MM.1S (cell line): ENCODE results near the gene SLC2A5.
"Not testable (repeated sequence)": the region's sequence is repeated elsewhere in the genome, so short reads cannot be mapped to it uniquely, and the experiment has no call there.

ENCODE experiments used
- DNase-seq: peaks from one replicate; pipeline ENCODE4 v3.0.0-alpha.2; 2015
- H2AFZ ChIP-seq: fragments of 300-600 bp; sonication (generic); 2 replicates; pipeline ENCODE4 v1.6.0; 2016; ENCODE audit warnings: antibody characterized with exemption, low read length
- H3F3A ChIP-seq: fragments of 300-600 bp; sonication (generic); 2 replicates; pipeline ENCODE4 v1.6.1; 2016; ENCODE audit warnings: mild to moderate bottlenecking, antibody characterized with exemption, low read length, moderate library complexity, mixed read lengths; ENCODE audit not compliant: insufficient read depth
- H3K27ac ChIP-seq: fragments of 300-600 bp; sonication (generic); 2 replicates; pipeline ENCODE4 v1.5.1; 2016; ENCODE audit warnings: mild to moderate bottlenecking, low read length
- H3K27me3 ChIP-seq: fragments of 300-600 bp; sonication (generic); replicated peaks from 2 replicates; pipeline ENCODE4 v1.6.0; 2016; ENCODE audit warnings: low read length; ENCODE audit not compliant: insufficient read depth
- H3K36me3 ChIP-seq: fragments of 300-600 bp; sonication (generic); replicated peaks from 2 replicates; pipeline ENCODE4 v1.6.1; 2016; ENCODE audit warnings: mild to moderate bottlenecking, low read length, mixed read lengths; ENCODE audit not compliant: insufficient read depth
- H3K4me1 ChIP-seq: fragments of 300-600 bp; sonication (generic); 2 replicates; pipeline ENCODE4 v1.6.1; 2016; ENCODE audit warnings: low read length, mixed read lengths
- H3K4me2 ChIP-seq: fragments of 300-600 bp; sonication (generic); 2 replicates; pipeline ENCODE4 v1.6.0; 2016; ENCODE audit warnings: low read depth, low read length
- H3K4me3 ChIP-seq: fragments of 300-600 bp; sonication (generic); 2 replicates; pipeline ENCODE4 v1.5.1; 2016; ENCODE audit warnings: low read length, mixed read lengths
- H3K79me2 ChIP-seq: fragments of 300-600 bp; sonication (generic); 2 replicates; pipeline ENCODE4 v1.6.1; 2016; ENCODE audit warnings: mixed run types, low read length, mixed read lengths
- H3K9ac ChIP-seq: fragments of 300-600 bp; sonication (generic); 2 replicates; pipeline ENCODE4 v1.6.1; 2016; ENCODE audit warnings: low read length, mixed read lengths
- H3K9me2 ChIP-seq: fragments of 300-600 bp; sonication (generic); replicated peaks from 2 replicates; pipeline ENCODE4 v1.6.1; 2016; ENCODE audit warnings: mild to moderate bottlenecking, low read length, mixed read lengths; ENCODE audit not compliant: insufficient read depth
- H3K9me3 ChIP-seq: fragments of 300-600 bp; sonication (generic); replicated peaks from 2 replicates; pipeline ENCODE4 v1.6.1; 2016; ENCODE audit warnings: mild to moderate bottlenecking, low read length, mixed read lengths; ENCODE audit not compliant: insufficient read depth
- H4K20me1 ChIP-seq: fragments of 300-600 bp; sonication (generic); 2 replicates; pipeline ENCODE4 v1.6.1; 2016; ENCODE audit warnings: mild to moderate bottlenecking, low read length, moderate library complexity, mixed read lengths; ENCODE audit not compliant: insufficient read depth
- EZH2 ChIP-seq: fragments of 300-600 bp; sonication (generic); optimal IDR thresholded peaks from 2 replicates; pipeline ENCODE3; 2017; ENCODE audit warnings: low read depth, mild to moderate bottlenecking, antibody characterized with exemption, low read length, mixed read lengths
- EZH2phosphoT487 ChIP-seq: fragments of 300-600 bp; sonication (generic); IDR thresholded peaks from 2 replicates; pipeline ENCODE4 v1.6.1; 2018; ENCODE audit warnings: antibody characterized with exemption, low read length
- TF ChIP-seq, protein P1 (sequence below): fragments of 300-600 bp; sonication (generic); IDR thresholded peaks from 2 replicates; pipeline ENCODE4 v1.5.1; 2016; ENCODE audit warnings: antibody characterized with exemption, low read length, mixed read lengths

The SLC2A5 gene

GRCh38 chr1:9004700-9005394 lies 64.6 kb downstream of the SLC2A5 start:
- Histone ChIP-seq H3F3A (no peaks in the 10 kb centered on the region), H3K9ac (no peak overlapping the region), H2AFZ (peak overlapping the region; percentile 61), H3K36me3 (no peaks in the 10 kb centered on the region), H3K27ac (no peak overlapping the region), H3K9me2 (no peaks in the 10 kb centered on the region), H3K79me2 (no peaks in the 10 kb centered on the region), H4K20me1 (no peaks in the 10 kb centered on the region), H3K4me2 (peak overlapping the region; percentile 34; the same call in 1 of the 2 replicates), H3K4me3 (no peak overlapping the region), H3K4me1 (peaks cover 3% of the 10 kb centered on the region; the same call in 1 of the 2 replicates), H3K9me3 (no peaks in the 10 kb centered on the region), H3K27me3 (peaks cover 22% of the 10 kb centered on the region)
- DNase-seq: peak; percentile 74
- no peak for TF ChIP-seq EZH2phosphoT487
- TF ChIP-seq, protein P1, sequence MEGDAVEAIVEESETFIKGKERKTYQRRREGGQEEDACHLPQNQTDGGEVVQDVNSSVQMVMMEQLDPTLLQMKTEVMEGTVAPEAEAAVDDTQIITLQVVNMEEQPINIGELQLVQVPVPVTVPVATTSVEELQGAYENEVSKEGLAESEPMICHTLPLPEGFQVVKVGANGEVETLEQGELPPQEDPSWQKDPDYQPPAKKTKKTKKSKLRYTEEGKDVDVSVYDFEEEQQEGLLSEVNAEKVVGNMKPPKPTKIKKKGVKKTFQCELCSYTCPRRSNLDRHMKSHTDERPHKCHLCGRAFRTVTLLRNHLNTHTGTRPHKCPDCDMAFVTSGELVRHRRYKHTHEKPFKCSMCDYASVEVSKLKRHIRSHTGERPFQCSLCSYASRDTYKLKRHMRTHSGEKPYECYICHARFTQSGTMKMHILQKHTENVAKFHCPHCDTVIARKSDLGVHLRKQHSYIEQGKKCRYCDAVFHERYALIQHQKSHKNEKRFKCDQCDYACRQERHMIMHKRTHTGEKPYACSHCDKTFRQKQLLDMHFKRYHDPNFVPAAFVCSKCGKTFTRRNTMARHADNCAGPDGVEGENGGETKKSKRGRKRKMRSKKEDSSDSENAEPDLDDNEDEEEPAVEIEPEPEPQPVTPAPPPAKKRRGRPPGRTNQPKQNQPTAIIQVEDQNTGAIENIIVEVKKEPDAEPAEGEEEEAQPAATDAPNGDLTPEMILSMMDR: peak; percentile 95
- TF ChIP-seq EZH2: no peak

DNA sequence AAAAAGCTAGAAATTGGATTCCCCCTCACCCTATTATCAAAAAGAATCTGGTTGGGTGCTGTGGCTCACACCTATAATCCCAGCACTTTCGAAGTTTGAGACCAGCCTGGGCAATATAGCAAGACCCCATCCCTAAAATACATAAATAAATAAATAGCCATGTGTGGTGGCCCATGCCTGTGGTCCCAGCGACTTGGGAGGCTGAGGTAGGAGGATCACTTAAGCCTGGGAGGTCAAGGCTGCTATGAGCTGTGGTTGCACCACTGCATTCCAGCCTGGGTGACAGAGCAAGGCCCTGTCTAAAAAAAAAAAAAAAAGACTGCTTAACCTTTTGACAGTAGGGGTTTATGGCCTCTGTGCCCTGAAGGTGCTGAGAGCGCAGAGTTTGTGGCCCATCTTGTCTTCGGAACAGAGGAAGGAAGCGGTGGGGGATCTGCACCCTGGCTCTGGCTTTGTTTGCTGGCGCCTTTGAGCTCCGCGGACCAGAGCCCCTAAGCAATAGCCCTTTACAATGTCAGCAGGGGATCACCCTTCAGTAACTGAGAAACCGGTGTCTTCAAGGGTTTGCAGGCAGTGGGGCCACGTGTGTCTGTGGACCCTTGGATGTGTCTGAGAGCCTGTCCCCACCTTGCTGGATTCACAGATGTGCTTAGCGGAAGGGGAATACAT lies 65.3 kb downstream of the SLC2A5 start:
- no peaks in the 10 kb centered on the region for H3K79me2 ChIP-seq
- H3K9ac ChIP-seq: no peak overlapping the region
- H3K27me3 ChIP-seq: peaks cover 21% of the 10 kb centered on the region
- TF ChIP-seq EZH2: no peak
- no peak for TF ChIP-seq EZH2phosphoT487
- TF ChIP-seq, protein P1: no peak
- H3K4me2 ChIP-seq: no peak overlapping the region
- H3K9me3 ChIP-seq: no peaks in the 10 kb centered on the region
- DNase-seq: no peak
- H3K36me3 ChIP-seq: no peaks in the 10 kb centered on the region
- H3K4me1 ChIP-seq: no peaks in the 10 kb centered on the region
- no peak overlapping the region for H3K4me3 ChIP-seq
- no peaks in the 10 kb centered on the region for H3F3A ChIP-seq
- H4K20me1 ChIP-seq: no peaks in the 10 kb centered on the region
- H2AFZ ChIP-seq: no peak overlapping the region
- H3K9me2 ChIP-seq: no peaks in the 10 kb centered on the region
- H3K27ac ChIP-seq: no peak overlapping the region

- not testable (repeated sequence) for DNase-seq, H3K27ac ChIP-seq, H2AFZ ChIP-seq, H3K79me2 ChIP-seq, H3K9ac ChIP-seq, H3K4me3 ChIP-seq, H3K9me2 ChIP-seq, H3F3A ChIP-seq, H3K9me3 ChIP-seq, H3K4me2 ChIP-seq, H3K4me1 ChIP-seq, H4K20me1 ChIP-seq, H3K36me3 ChIP-seq
- H3K27me3 ChIP-seq: peaks cover 10% of the 10 kb centered on the region
Measured at GRCh38 chr1:9002215-9002560, 67.2 kb downstream of the SLC2A5 start.

DNA sequence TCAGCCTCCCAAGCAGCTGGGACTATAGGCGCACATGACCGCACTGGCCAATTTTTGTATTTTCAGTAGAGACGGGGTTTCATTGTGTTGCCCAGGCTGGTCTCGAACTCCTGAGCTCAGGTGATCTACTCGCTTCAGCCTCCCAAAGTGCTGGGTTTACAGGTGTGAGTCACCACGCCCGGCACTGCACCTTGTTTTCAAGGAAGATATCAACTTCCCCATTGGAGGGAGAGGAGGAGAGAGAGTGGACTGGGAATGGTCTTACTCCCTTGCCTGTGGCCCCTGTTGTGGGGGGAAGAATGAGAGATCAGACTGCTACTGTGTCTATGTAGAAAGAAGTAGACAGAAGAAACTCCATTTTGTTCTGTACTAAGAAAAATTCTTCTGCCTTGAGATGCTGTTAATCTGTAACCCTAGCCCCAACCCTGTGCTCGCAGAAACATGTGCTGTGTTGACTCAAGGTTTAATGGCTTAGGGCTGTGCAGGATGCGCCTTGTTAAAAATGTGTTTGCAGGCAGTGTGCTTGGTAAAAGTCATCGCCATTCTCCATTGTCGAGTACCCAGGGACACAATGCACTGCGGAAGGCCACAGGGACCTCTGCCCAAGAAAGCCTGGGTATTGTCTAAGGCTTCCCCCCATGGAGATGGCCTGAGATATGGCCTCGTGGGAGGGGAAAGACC lies 67.8 kb downstream of the SLC2A5 start:
- peaks cover 10% of the 10 kb centered on the region for H3K27me3 ChIP-seq
- H3K9ac ChIP-seq, DNase-seq, H3K4me2 ChIP-seq, H4K20me1 ChIP-seq, H3K4me3 ChIP-seq, H3F3A ChIP-seq, H3K27ac ChIP-seq, H3K36me3 ChIP-seq, H2AFZ ChIP-seq, H3K9me3 ChIP-seq, H3K9me2 ChIP-seq, H3K79me2 ChIP-seq, H3K4me1 ChIP-seq: not testable (repeated sequence)

DNA sequence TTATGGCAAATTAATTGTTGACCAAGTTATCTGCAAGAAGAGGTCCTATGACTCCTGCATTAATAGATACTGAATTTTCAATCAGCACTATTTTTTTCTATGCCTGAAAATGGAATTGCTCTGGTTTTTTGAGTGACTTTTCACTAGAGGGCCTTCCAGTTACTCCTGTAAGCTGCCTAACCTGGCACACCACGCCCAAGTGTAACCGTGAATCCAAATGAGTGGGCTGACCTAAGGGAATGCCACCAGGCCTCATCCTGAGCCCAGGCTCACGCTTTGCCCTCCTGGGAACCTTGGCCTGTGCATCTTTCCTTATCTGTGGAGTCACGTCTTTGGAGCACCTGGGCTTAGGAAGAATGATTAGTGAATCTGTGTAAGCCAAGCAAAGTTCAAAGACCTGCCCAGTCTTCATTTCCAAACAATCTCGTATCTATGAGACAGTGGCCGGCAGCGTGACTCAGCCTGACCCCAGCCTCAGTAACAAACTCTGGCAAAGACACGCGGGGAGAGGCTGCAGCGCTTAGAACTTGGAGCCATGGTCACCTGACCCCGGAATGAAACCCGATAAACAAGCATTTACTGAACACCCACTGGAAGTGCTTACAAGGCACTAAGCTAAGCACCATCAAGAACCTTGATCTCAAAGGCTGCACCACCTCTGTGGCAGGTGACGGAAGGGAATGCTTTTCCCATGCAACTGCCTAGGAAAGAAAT lies 75.3 kb downstream of the SLC2A5 start:
- DNase-seq, H2AFZ ChIP-seq: not testable (repeated sequence)

More for the DNA sequence above, 75.3 kb downstream of the SLC2A5 start:
- H3F3A ChIP-seq, H3K79me2 ChIP-seq, H3K27ac ChIP-seq, H3K4me1 ChIP-seq, H3K9ac ChIP-seq, H3K36me3 ChIP-seq, H3K9me3 ChIP-seq, H4K20me1 ChIP-seq, H3K27me3 ChIP-seq, H3K4me2 ChIP-seq, H3K9me2 ChIP-seq, H3K4me3 ChIP-seq: not testable (repeated sequence)
